DMS 273 (cell line): ENCODE data around the gene E2F1.

ENCODE experiments used
- DNase-seq: peaks from one replicate; lab custom pipeline; 2025; ENCODE audit not compliant: unreplicated experiment; lab: John Stamatoyannopoulos, UW

The E2F1 gene

GRCh38 chr20:33687993-33688937, 2.1 kb upstream of the E2F1 start:
- no peak for DNase-seq

- no peak for DNase-seq
These were observed 1.3 kb upstream of the E2F1 start for GRCh38 chr20:33687370-33687915.

- DNase-seq: no peak
These were observed 790 bp upstream of the E2F1 start for GRCh38 chr20:33686984-33687366.

- peak; percentile 96 for DNase-seq
These were observed 671 bp downstream of the E2F1 start for GRCh38 chr20:33685328-33686099.

GRCh38 chr20:33684533-33685327, 1.5 kb downstream of the E2F1 start:
- DNase-seq: peak; percentile 96

GRCh38 chr20:33681728-33682353, 4.3 kb downstream of the E2F1 start:
- no peak for DNase-seq

- no peak for DNase-seq
These were observed 4.9 kb downstream of the E2F1 start for GRCh38 chr20:33681288-33681687.

- no peak for DNase-seq
These were observed 5.5 kb downstream of the E2F1 start for GRCh38 chr20:33680686-33681085.

- DNase-seq: no peak
These were observed 6.3 kb downstream of the E2F1 start for GRCh38 chr20:33679758-33680485.

- DNase-seq: no peak
These were observed 8.0 kb downstream of the E2F1 start for GRCh38 chr20:33677991-33678702.

GRCh38 chr20:33676652-33677645, 9.2 kb downstream of the E2F1 start:
- DNase-seq: no peak

GRCh38 chr20:33676121-33676520, 10.1 kb downstream of the E2F1 start:
- no peak for DNase-seq

- peak; percentile 75 for DNase-seq
These were observed 10.8 kb downstream of the E2F1 start for GRCh38 chr20:33675136-33675959.

- peak; percentile 93 for DNase-seq
These were observed 11.7 kb downstream of the E2F1 start, which contains the start of gene NECAB3 for GRCh38 chr20:33674294-33675135. Gene NECAB3 (minus strand): TSS chr20:33674428. CDS start chr20:33674352, 76 bp downstream.

GRCh38 chr20:33673410-33674293, 12.5 kb downstream of the E2F1 start:
- no peak for DNase-seq
